ENCODE measurements around the gene MICOS13. TPM values are rescaled to one million over a fixed set of nuclear protein-coding genes. Genes with fewer than 3 reads are reported as not detected.

The MICOS13 gene
- total and polyA plus RNA-seq, 2 experiments from 2014 or later = 15.5 to 54.6 TPM

GRCh38 chr19:5628461-5628860 lies 51.9 kb downstream of the MICOS13 start:
- no peaks in the 10 kb centered on the region for H3K9me2 ChIP-seq (ENCODE audit: insufficient read depth)
- Mint-ChIP-seq H3K27me3 (ENCODE audit: insufficient read depth, low read depth, poor library complexity) (no peaks in the 10 kb centered on the region), H3K27ac (no peak overlapping the region), H3K9me3 (no peaks in the 10 kb centered on the region), H3K4me1 (peaks cover 28% of the 10 kb centered on the region), H3K36me3 (ENCODE audit: low read depth) (peaks cover 69% of the 10 kb centered on the region), H3K4me3 (no peak overlapping the region)
- ATAC-seq = no peak
- H4K20me1 ChIP-seq (replicated peaks; ENCODE audit: insufficient read depth) = peaks cover 91% of the 10 kb centered on the region
- H3K4me1 ChIP-seq (ENCODE audit: insufficient read depth) = peaks cover 14% of the 10 kb centered on the region; the same call in 1 of the 2 replicates
- no peak for DNase-seq (ENCODE audit: low spot score)
- peaks cover 30% of the 10 kb centered on the region for H3K36me3 ChIP-seq (ENCODE audit: insufficient read depth)
- H3K79me2 ChIP-seq (replicated peaks; ENCODE audit: insufficient read depth) = peaks cover 100% of the 10 kb centered on the region
- H3F3A ChIP-seq (replicated peaks; ENCODE audit: low read depth) = peaks cover 22% of the 10 kb centered on the region; the same call in 1 of the 2 replicates
- H3K4me3 ChIP-seq = no peak overlapping the region
- H3K27me3 ChIP-seq (ENCODE audit: insufficient read depth) = no peaks in the 10 kb centered on the region
- H2AFZ ChIP-seq = no peak overlapping the region
- no peak overlapping the region for H3K4me2 ChIP-seq
- no peak for TF ChIP-seq JUNB (IDR thresholded peaks at IDR 0.05; ENCODE audit: unreplicated experiment)
- TF ChIP-seq, protein P1, sequence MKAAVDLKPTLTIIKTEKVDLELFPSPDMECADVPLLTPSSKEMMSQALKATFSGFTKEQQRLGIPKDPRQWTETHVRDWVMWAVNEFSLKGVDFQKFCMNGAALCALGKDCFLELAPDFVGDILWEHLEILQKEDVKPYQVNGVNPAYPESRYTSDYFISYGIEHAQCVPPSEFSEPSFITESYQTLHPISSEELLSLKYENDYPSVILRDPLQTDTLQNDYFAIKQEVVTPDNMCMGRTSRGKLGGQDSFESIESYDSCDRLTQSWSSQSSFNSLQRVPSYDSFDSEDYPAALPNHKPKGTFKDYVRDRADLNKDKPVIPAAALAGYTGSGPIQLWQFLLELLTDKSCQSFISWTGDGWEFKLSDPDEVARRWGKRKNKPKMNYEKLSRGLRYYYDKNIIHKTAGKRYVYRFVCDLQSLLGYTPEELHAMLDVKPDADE (IDR thresholded peaks at IDR 0.05) = no peak
- TF ChIP-seq NANOG (IDR thresholded peaks at IDR 0.05; ENCODE audit: borderline replicate concordance) = no peak
- TF ChIP-seq POLR2AphosphoS5 (IDR thresholded peaks at IDR 0.05; ENCODE audit: low read depth) = no peak
- TF ChIP-seq ZNF462 (CRISPR knock-in tag; IDR thresholded peaks at IDR 0.05) = no peak
- no peak for TF ChIP-seq ZNF331 (CRISPR knock-in tag; IDR thresholded peaks at IDR 0.05; ENCODE audit: low read depth)
- TF ChIP-seq EZH2phosphoT487 (IDR thresholded peaks at IDR 0.05; ENCODE audit: unreplicated experiment) = no peak
- H3K27ac ChIP-seq (ENCODE audit: low read depth) = no peak overlapping the region

Other genes with a start within 250 kb of the MICOS13 start
- not detected in 2 replicates for gene ZNRF4, start 225.1 kb downstream of the MICOS13 start, total RNA-seq (2014; rRNA removed; shearing (Covaris generic))
- gene ZNRF4, start 225.1 kb downstream of the MICOS13 start, polyA plus RNA-seq (2016; fragmentation: Nextera tagmentation; extraction: Ambion mirVana) = not detected in 2 replicates
- 0.97 and 3.9 TPM in 2 replicates for gene TINCR, start 112.6 kb downstream of the MICOS13 start, total RNA-seq (2014; rRNA removed; shearing (Covaris generic))
- gene TINCR, start 112.6 kb downstream of the MICOS13 start, polyA plus RNA-seq (2016; fragmentation: Nextera tagmentation; extraction: Ambion mirVana) = 0.42 and 0.94 TPM in 2 replicates
- gene SAFB2, start 57.7 kb downstream of the MICOS13 start, total RNA-seq (2014; rRNA removed; shearing (Covaris generic)) = 29.6 and 37.7 TPM in 2 replicates
- gene SAFB2, start 57.7 kb downstream of the MICOS13 start, polyA plus RNA-seq (2016; fragmentation: Nextera tagmentation; extraction: Ambion mirVana) = 102 and 110 TPM in 2 replicates
- gene SAFB, start 57.4 kb downstream of the MICOS13 start, total RNA-seq (2014; rRNA removed; shearing (Covaris generic)) = 82.2 and 109 TPM in 2 replicates
- gene SAFB, start 57.4 kb downstream of the MICOS13 start, polyA plus RNA-seq (2016; fragmentation: Nextera tagmentation; extraction: Ambion mirVana) = 76.5 and 85.2 TPM in 2 replicates
- gene HSD11B1L, start 511 bp upstream of the MICOS13 start, total RNA-seq (2014; rRNA removed; shearing (Covaris generic)) = 12.9 and 14.6 TPM in 2 replicates
- gene HSD11B1L, start 511 bp upstream of the MICOS13 start, polyA plus RNA-seq (2016; fragmentation: Nextera tagmentation; extraction: Ambion mirVana) = 17.8 and 18.4 TPM in 2 replicates
- 575 and 895 TPM in 2 replicates for gene RPL36, start 9.8 kb upstream of the MICOS13 start, total RNA-seq (2014; rRNA removed; shearing (Covaris generic))
- gene RPL36, start 9.8 kb upstream of the MICOS13 start, polyA plus RNA-seq (2016; fragmentation: Nextera tagmentation; extraction: Ambion mirVana) = 3,204 and 3,480 TPM in 2 replicates
- 123 and 137 TPM in 2 replicates for gene LONP1, start 39.6 kb upstream of the MICOS13 start, total RNA-seq (2014; rRNA removed; shearing (Covaris generic))
- gene LONP1, start 39.6 kb upstream of the MICOS13 start, polyA plus RNA-seq (2016; fragmentation: Nextera tagmentation; extraction: Ambion mirVana) = 64.5 and 68.6 TPM in 2 replicates
- 0.17 TPM in 1 of 2 replicates, not detected in the other for gene CATSPERD, start 40.1 kb upstream of the MICOS13 start, total RNA-seq (2014; rRNA removed; shearing (Covaris generic))
- gene CATSPERD, start 40.1 kb upstream of the MICOS13 start, polyA plus RNA-seq (2016; fragmentation: Nextera tagmentation; extraction: Ambion mirVana) = 0.56 TPM in 1 of 2 replicates, not detected in the other
- 1.0 and 1.6 TPM in 2 replicates for gene PRR22, start 104.2 kb upstream of the MICOS13 start, total RNA-seq (2014; rRNA removed; shearing (Covaris generic))
- gene PRR22, start 104.2 kb upstream of the MICOS13 start, polyA plus RNA-seq (2016; fragmentation: Nextera tagmentation; extraction: Ambion mirVana) = 1.2 TPM in 2 replicates
- gene DUS3L, start 110.6 kb upstream of the MICOS13 start, total RNA-seq (2014; rRNA removed; shearing (Covaris generic)) = 42.7 and 53.0 TPM in 2 replicates
- gene DUS3L, start 110.6 kb upstream of the MICOS13 start, polyA plus RNA-seq (2016; fragmentation: Nextera tagmentation; extraction: Ambion mirVana) = 24.5 and 26.2 TPM in 2 replicates
- 4.0 and 5.9 TPM in 2 replicates for gene NRTN, start 124.6 kb upstream of the MICOS13 start, total RNA-seq (2014; rRNA removed; shearing (Covaris generic))
- 5.5 and 5.8 TPM in 2 replicates for gene NRTN, start 124.6 kb upstream of the MICOS13 start, polyA plus RNA-seq (2016; fragmentation: Nextera tagmentation; extraction: Ambion mirVana)
- gene FUT6, start 159.2 kb upstream of the MICOS13 start, total RNA-seq (2014; rRNA removed; shearing (Covaris generic)) = not detected in 2 replicates
- gene FUT6, start 159.2 kb upstream of the MICOS13 start, polyA plus RNA-seq (2016; fragmentation: Nextera tagmentation; extraction: Ambion mirVana) = not detected in 2 replicates
- not detected in 2 replicates for gene FUT3, start 170.9 kb upstream of the MICOS13 start, total RNA-seq (2014; rRNA removed; shearing (Covaris generic))
- gene FUT3, start 170.9 kb upstream of the MICOS13 start, polyA plus RNA-seq (2016; fragmentation: Nextera tagmentation; extraction: Ambion mirVana) = 0.45 TPM in 1 of 2 replicates, not detected in the other
- gene FUT5, start 190.0 kb upstream of the MICOS13 start, total RNA-seq (2014; rRNA removed; shearing (Covaris generic)) = not detected in 2 replicates
- 0.10 TPM in 1 of 2 replicates, not detected in the other for gene FUT5, start 190.0 kb upstream of the MICOS13 start, polyA plus RNA-seq (2016; fragmentation: Nextera tagmentation; extraction: Ambion mirVana)
- 171 and 187 TPM in 2 replicates for gene NDUFA11, start 223.3 kb upstream of the MICOS13 start, total RNA-seq (2014; rRNA removed; shearing (Covaris generic))
- 523 and 558 TPM in 2 replicates for gene NDUFA11, start 223.3 kb upstream of the MICOS13 start, polyA plus RNA-seq (2016; fragmentation: Nextera tagmentation; extraction: Ambion mirVana)
- 3.2 and 3.7 TPM in 2 replicates for gene VMAC, start 224.4 kb upstream of the MICOS13 start, total RNA-seq (2014; rRNA removed; shearing (Covaris generic))
- gene VMAC, start 224.4 kb upstream of the MICOS13 start, polyA plus RNA-seq (2016; fragmentation: Nextera tagmentation; extraction: Ambion mirVana) = 0.79 and 0.89 TPM in 2 replicates
- gene CAPS, start 233.7 kb upstream of the MICOS13 start, total RNA-seq (2014; rRNA removed; shearing (Covaris generic)) = 0.74 and 3.2 TPM in 2 replicates
- 1.5 and 2.5 TPM in 2 replicates for gene CAPS, start 233.7 kb upstream of the MICOS13 start, polyA plus RNA-seq (2016; fragmentation: Nextera tagmentation; extraction: Ambion mirVana)

Data from GM23338 (cell line).